IMR-90 (cell line): Measurements from ENCODE around the gene LRRFIP1. TPM values are rescaled to one million over a fixed set of nuclear protein-coding genes. Genes with fewer than 3 reads are reported as not detected.

Experiments
- ATAC-seq: fragments of 200-7000 bp; cut with Tn5 transposase; 2 replicates; pipeline ENCODE4 v1.9.1; 2020; ENCODE audit warnings: low read depth, mild to moderate bottlenecking, moderate library complexity
- BruUV-seq: library from RNA; stranded (reverse); fragments of 400-500 nt; replicated peaks from 2 replicates; lab custom pipeline; 2021; lab: Mats Ljungman, UMichigan
- CTCF ChIA-PET: fragments of 300-600 bp; formaldehyde crosslinking; extraction: SDS; loops from one replicate; lab custom pipeline; 2021; ENCODE audit warnings: antibody characterized with exemption; lab: Yijun Ruan, JAX
- POLR2A ChIA-PET: fragments of 300-600 bp; sonication (Branson Sonifier 250); formaldehyde crosslinking; loops from one replicate; lab custom pipeline; 2022; ENCODE audit warnings: antibody characterized with exemption; ENCODE audit not compliant: unreplicated experiment; lab: Charles Lee
- DNase-seq: peaks from one replicate; pipeline ENCODE4 v3.0.0; 2013
- H2AFZ ChIP-seq: replicated peaks from 2 replicates; pipeline ENCODE3; 2013; ENCODE audit warnings: low read length, mild to moderate bottlenecking; ENCODE audit not compliant: poor library complexity
- H2AK5ac ChIP-seq: 2 replicates; pipeline ENCODE4 v1.6.1; 2013; ENCODE audit warnings: low read depth, low read length, inconsistent platforms
- H2AK9ac ChIP-seq: replicated peaks from 2 replicates; pipeline ENCODE3; 2013; ENCODE audit warnings: mild to moderate bottlenecking, low read depth, low read length, moderate library complexity; ENCODE audit not compliant: poor library complexity
- H2BK120ac ChIP-seq: 2 replicates; pipeline ENCODE4 v1.6.1; 2013; ENCODE audit warnings: low read depth, low read length, inconsistent platforms
- H2BK15ac ChIP-seq: 3 replicates; pipeline ENCODE4 v1.6.1; 2013; ENCODE audit warnings: low read depth, low read length, inconsistent platforms
- H2BK20ac ChIP-seq: 2 replicates; pipeline ENCODE4 v1.6.1; 2013; ENCODE audit warnings: low read depth, mild to moderate bottlenecking, inconsistent platforms, low read length, moderate library complexity
- H2BK5ac ChIP-seq: 2 replicates; pipeline ENCODE4 v1.6.1; 2013; ENCODE audit warnings: mild to moderate bottlenecking, low read depth, low read length, inconsistent platforms; ENCODE audit not compliant: poor library complexity, severe bottlenecking
- H3K14ac ChIP-seq: replicated peaks from 2 replicates; pipeline ENCODE4 v1.6.1; 2013; ENCODE audit warnings: low read depth, low read length, inconsistent platforms
- H3K18ac ChIP-seq: 2 replicates; pipeline ENCODE4 v1.6.1; 2013; ENCODE audit warnings: low read depth, low read length, control low read depth
- H3K23ac ChIP-seq: 2 replicates; pipeline ENCODE4 v1.6.1; 2013; ENCODE audit warnings: low read depth, low read length, inconsistent platforms
- H3K27ac ChIP-seq: 2 replicates; pipeline ENCODE4 v1.5.1; 2013; ENCODE audit warnings: mild to moderate bottlenecking, control low read depth, low read length; ENCODE audit not compliant: insufficient read depth
- H3K27me3 ChIP-seq: 2 replicates; pipeline ENCODE4 v1.6.1; 2013; ENCODE audit warnings: low read length; ENCODE audit not compliant: control insufficient read depth, insufficient read depth
- H3K36me3 ChIP-seq: 2 replicates; pipeline ENCODE4 v1.6.1; 2013; ENCODE audit warnings: low read length, mixed read lengths; ENCODE audit not compliant: control insufficient read depth, insufficient read depth
- H3K4ac ChIP-seq: 2 replicates; pipeline ENCODE4 v1.6.1; 2013; ENCODE audit warnings: low read depth, low read length, inconsistent platforms
- H3K4me1 ChIP-seq: 2 replicates; pipeline ENCODE4 v1.6.1; 2013; ENCODE audit warnings: low read length, mixed read lengths; ENCODE audit not compliant: control insufficient read depth, insufficient read depth
- H3K4me2 ChIP-seq: 2 replicates; pipeline ENCODE4 v1.6.1; 2013; ENCODE audit warnings: low read depth, mild to moderate bottlenecking, control low read depth, low read length, moderate library complexity
- H3K4me3 ChIP-seq: 2 replicates; pipeline ENCODE4 v1.5.1; 2013; ENCODE audit warnings: low read depth, mild to moderate bottlenecking, control low read depth, low read length, moderate library complexity; ENCODE audit not compliant: insufficient read depth
- H3K56ac ChIP-seq: 2 replicates; pipeline ENCODE4 v1.6.1; 2013; ENCODE audit warnings: low read length, inconsistent platforms; ENCODE audit not compliant: insufficient read depth; ENCODE audit errors: extremely low read depth
- H3K79me1 ChIP-seq, 2 experiments: 2 replicates each; pipeline ENCODE4 v1.6.1; 2013; ENCODE audit warnings: low read length in 2 of 2, inconsistent platforms in 1 of 2, low read depth in 1 of 2
- H3K9ac ChIP-seq: 2 replicates; pipeline ENCODE4 v1.6.1; 2013; ENCODE audit warnings: low read depth, low read length, control low read depth
- H3K9me1 ChIP-seq: 2 replicates; pipeline ENCODE4 v1.6.1; 2013; ENCODE audit warnings: low read length, inconsistent platforms; ENCODE audit not compliant: insufficient read depth
- H3K9me3 ChIP-seq: 2 replicates; pipeline ENCODE4 v1.6.1; 2013; ENCODE audit warnings: low read length; ENCODE audit not compliant: control insufficient read depth, insufficient read depth
- H4K20me1 ChIP-seq: 2 replicates; pipeline ENCODE4 v1.6.1; 2013; ENCODE audit warnings: low read length, inconsistent platforms; ENCODE audit not compliant: insufficient read depth
- H4K5ac ChIP-seq: 2 replicates; pipeline ENCODE4 v1.6.1; 2013; ENCODE audit warnings: mild to moderate bottlenecking, low read depth, low read length, control low read depth
- H4K8ac ChIP-seq, 2 experiments: 2 replicates each; pipeline ENCODE4 v1.6.1; 2013; ENCODE audit warnings: low read depth in 2 of 2, low read length in 2 of 2, control low read depth in 1 of 2, inconsistent platforms in 1 of 2
- H4K91ac ChIP-seq: 2 replicates; pipeline ENCODE4 v1.6.1; 2013; ENCODE audit warnings: low read depth, low read length, inconsistent platforms; ENCODE audit not compliant: insufficient read depth
- BHLHE40 ChIP-seq: fragments of 150-350 bp; IDR thresholded peaks from 2 replicates; pipeline ENCODE4 v1.6.1; 2016; ENCODE audit warnings: mild to moderate bottlenecking, low read depth, low read length
- CEBPB ChIP-seq: IDR thresholded peaks from 2 replicates; pipeline ENCODE4 v1.6.1; 2012; ENCODE audit warnings: low read depth, low read length, improper control_type of control experiment
- CHD1 ChIP-seq: IDR thresholded peaks from 2 replicates; pipeline ENCODE4 v1.6.1; 2012; ENCODE audit warnings: low read depth, low read length, improper control_type of control experiment
- ELK1 ChIP-seq: fragments of 150-350 bp; IDR thresholded peaks from 2 replicates; pipeline ENCODE4 v1.6.1; 2016; ENCODE audit warnings: low read depth, mild to moderate bottlenecking, low read length, moderate library complexity, borderline replicate concordance
- FOS ChIP-seq: fragments of 150-350 bp; IDR thresholded peaks from 2 replicates; pipeline ENCODE4 v1.6.1; 2016; ENCODE audit warnings: low read depth, low read length
- MAZ ChIP-seq: IDR thresholded peaks from 2 replicates; pipeline ENCODE4 v1.6.1; 2012; ENCODE audit warnings: low read depth, mild to moderate bottlenecking, low read length, improper control_type of control experiment, moderate library complexity, borderline replicate concordance
- MXI1 ChIP-seq: IDR thresholded peaks from 2 replicates; pipeline ENCODE4 v1.6.1; 2012; ENCODE audit warnings: low read depth, mild to moderate bottlenecking, low read length, moderate library complexity, borderline replicate concordance
- NFE2L2 ChIP-seq: fragments of 150-350 bp; IDR thresholded peaks from 2 replicates; pipeline ENCODE4 v1.6.1; 2016; ENCODE audit warnings: low read depth, mild to moderate bottlenecking, low read length
- POLR2A ChIP-seq: IDR thresholded peaks from 2 replicates; pipeline ENCODE4 v1.6.1; 2012; ENCODE audit warnings: mild to moderate bottlenecking, low read depth, low read length
- RAD21 ChIP-seq: IDR thresholded peaks from 2 replicates; pipeline ENCODE4 v1.6.1; 2012; ENCODE audit warnings: low read length, improper control_type of control experiment
- RCOR1 ChIP-seq: IDR thresholded peaks from 2 replicates; pipeline ENCODE4 v1.6.1; 2012; ENCODE audit warnings: mild to moderate bottlenecking, low read length, improper control_type of control experiment; ENCODE audit not compliant: insufficient replicate concordance
- RFX5 ChIP-seq: IDR thresholded peaks from 2 replicates; pipeline ENCODE4 v1.8.0; 2012; ENCODE audit warnings: low read depth, mild to moderate bottlenecking, low read length, moderate library complexity
- SMC3 ChIP-seq: fragments of 150-350 bp; IDR thresholded peaks from 2 replicates; pipeline ENCODE4 v1.6.1; 2016; ENCODE audit warnings: low read depth, mild to moderate bottlenecking, antibody characterized with exemption, low read length, moderate library complexity
- USF2 ChIP-seq: fragments of 150-350 bp; IDR thresholded peaks from 2 replicates; pipeline ENCODE4 v1.6.1; 2017; ENCODE audit warnings: mild to moderate bottlenecking, antibody characterized with exemption, low read length, low read depth
- WGBS, 2 experiments: methylation state at CpG; one replicate each; pipeline versions ENCODE4 v1.1.5 to v1.1.7; 2013; ENCODE audit warnings: missing lambda C conversion rate in 2 of 2; ENCODE audit not compliant: insufficient read length in 1 of 2; ENCODE audit errors: extremely low coverage in 2 of 2; 5-methylcytosine and 5-hydroxymethylcytosine counted together
- dilution Hi-C: fragments of 300-500 bp; cut with HindIII; formaldehyde crosslinking; loops from one replicate; pipeline ENCODE4 v1.14.3; 2018; ENCODE audit warnings: low sequenced_read_pairs; ENCODE audit not compliant: unreplicated experiment
- in situ Hi-C: fragments of 300-500 bp; cut with MboI; formaldehyde crosslinking; loops from 3 replicates; pipeline ENCODE4 v1.14.3; 2019; ENCODE audit warnings: low sequenced_read_pairs, inconsistent platforms, mixed read lengths
- intact Hi-C: fragments of 100-400 bp; cut with micrococcal nuclease; formaldehyde crosslinking; loops from 2 replicates; pipeline ENCODE4 v1.10.0; 2022
- polyA plus RNA-seq, 3 experiments: library from polyadenylated mRNA; depleted of rRNA; stranded (reverse); fragments of >200 nt; gene quantifications; 2 replicates each; pipeline ENCODE4 v1.2.3, GENCODE V29; 2012; ENCODE audit warnings: low replicate concordance in 1 of 3
- total RNA-seq: library from RNA; depleted of rRNA; stranded (reverse); fragments of >200 nt; gene quantifications from 2 replicates; pipeline ENCODE4 v1.2.3, GENCODE V29; 2012

LRRFIP1 gene
- total and polyA plus RNA-seq, 2 of the 4 experiments (the other 2 are of a cell fraction): 52.2 to 54.4 TPM

- no peak for ATAC-seq
Measured at GRCh38 chr2:237666606-237667005, 39.2 kb downstream of the LRRFIP1 start.

More at GRCh38 chr2:237666606-237667005, 39.2 kb downstream of the LRRFIP1 start:
- no peak overlapping the region for H3K4me3 ChIP-seq
- no peak overlapping the region for H4K91ac ChIP-seq
- H3K4ac ChIP-seq: no peak overlapping the region
- no peak overlapping the region for H3K14ac ChIP-seq
- H2BK15ac ChIP-seq: no peak overlapping the region
- dilution Hi-C loops: no loop called here
- H3K9me1 ChIP-seq: peaks cover 32% of the 10 kb centered on the region
- H2BK5ac ChIP-seq: no peak overlapping the region
- no peak overlapping the region for H2BK20ac ChIP-seq
- H3K9ac ChIP-seq: no peak overlapping the region
- in situ Hi-C loops: no loop called here
- POLR2A ChIA-PET: no interaction called here
- no peak overlapping the region for H4K8ac ChIP-seq
- peak overlapping the region; percentile 66; the same call in 1 of the 2 replicates for H2AK5ac ChIP-seq
- H2BK120ac ChIP-seq: no peak overlapping the region
- H4K20me1 ChIP-seq: peaks cover 14% of the 10 kb centered on the region
- no peak overlapping the region for H3K56ac ChIP-seq
- H3K36me3 ChIP-seq: peaks cover 2% of the 10 kb centered on the region; the same call in 1 of the 2 replicates
- peaks cover 25% of the 10 kb centered on the region for H3K4me1 ChIP-seq
- intact Hi-C loops: loop anchor here (5.0 kb wide), 1 partner anchor 154 kb away; no protein-coding TSS in a partner anchor
- 89% methylated on average over 4 of the region's 7 CpGs; no CpG with 5 or more reads in 1 of the 2 experiments for WGBS, 2 experiments
- H2AFZ ChIP-seq: no peak overlapping the region
- no peak overlapping the region for H2AK9ac ChIP-seq
- H3K9me3 ChIP-seq: no peaks in the 10 kb centered on the region
- H3K27me3 ChIP-seq: no peaks in the 10 kb centered on the region
- H3K23ac ChIP-seq: no peak overlapping the region
- no peak for DNase-seq
- CTCF ChIA-PET: no interaction called here
- H3K18ac ChIP-seq: no peak overlapping the region
- H3K27ac ChIP-seq: no peak overlapping the region
- TF ChIP-seq RFX5 (no peak), RAD21 (no peak), SMC3 (no peak), BHLHE40 (no peak), CEBPB (no peak), ELK1 (no peak), FOS (no peak), USF2 (no peak), RCOR1 (no peak), MXI1 (no peak), NFE2L2 (no peak), MAZ (no peak), POLR2A (no peak), CHD1 (no peak)
- no peak overlapping the region for H3K4me2 ChIP-seq
- H3K79me1 ChIP-seq: peaks cover 35 to 73% of the 10 kb centered on the region in 2 experiments
- BruUV-seq: no TSS peak
- no peak overlapping the region for H4K5ac ChIP-seq
